UCSD-AML1 (cell line): ENCODE data around the gene APOL4.
"Not testable (repeated sequence)": the region's sequence is repeated elsewhere in the genome, so short reads cannot be mapped to it uniquely, and the experiment has no call there.

Experiments
- DNase-seq: peaks from one replicate; lab custom pipeline; 2025; ENCODE audit not compliant: unreplicated experiment; lab: John Stamatoyannopoulos, UW

APOL4 gene

DNA sequence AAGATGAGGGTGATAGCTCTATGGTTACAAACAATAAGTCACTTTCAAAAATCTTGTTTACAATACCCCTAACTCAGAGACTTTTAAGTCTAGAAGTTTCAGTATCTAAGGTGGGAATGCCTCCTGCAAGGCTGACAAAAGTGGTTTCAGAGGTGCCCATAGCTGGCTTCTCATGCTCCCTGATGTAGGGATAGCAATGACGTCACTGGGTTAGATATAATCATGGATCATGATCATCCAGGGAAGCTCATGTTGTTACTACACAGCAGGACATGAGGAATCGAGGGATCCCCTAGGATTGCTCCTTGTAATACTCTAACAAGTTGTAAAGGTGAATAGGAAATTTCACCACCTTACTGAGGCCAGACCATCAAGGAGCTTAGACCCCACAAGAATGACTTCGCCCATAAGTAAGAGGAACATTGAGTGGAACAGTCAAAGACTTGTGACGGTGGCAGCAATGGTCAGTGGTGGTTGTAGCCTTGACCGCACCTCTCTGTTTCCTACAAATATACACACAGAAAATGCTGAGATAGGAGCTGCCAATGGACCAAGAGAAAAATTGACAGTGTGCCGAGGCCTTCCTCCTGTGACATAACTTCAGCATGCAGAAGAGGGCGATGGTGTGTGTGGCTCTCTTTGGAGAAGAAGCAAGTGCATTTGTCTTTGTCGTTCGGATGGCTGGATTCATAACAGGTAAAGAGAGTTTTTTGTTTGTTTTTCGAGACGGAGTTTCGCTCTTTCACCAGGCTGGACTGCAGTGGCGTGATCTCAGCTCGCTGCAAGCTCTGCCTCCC is 15.6 kb downstream of the APOL4 start:
- no peak for DNase-seq

DNA sequence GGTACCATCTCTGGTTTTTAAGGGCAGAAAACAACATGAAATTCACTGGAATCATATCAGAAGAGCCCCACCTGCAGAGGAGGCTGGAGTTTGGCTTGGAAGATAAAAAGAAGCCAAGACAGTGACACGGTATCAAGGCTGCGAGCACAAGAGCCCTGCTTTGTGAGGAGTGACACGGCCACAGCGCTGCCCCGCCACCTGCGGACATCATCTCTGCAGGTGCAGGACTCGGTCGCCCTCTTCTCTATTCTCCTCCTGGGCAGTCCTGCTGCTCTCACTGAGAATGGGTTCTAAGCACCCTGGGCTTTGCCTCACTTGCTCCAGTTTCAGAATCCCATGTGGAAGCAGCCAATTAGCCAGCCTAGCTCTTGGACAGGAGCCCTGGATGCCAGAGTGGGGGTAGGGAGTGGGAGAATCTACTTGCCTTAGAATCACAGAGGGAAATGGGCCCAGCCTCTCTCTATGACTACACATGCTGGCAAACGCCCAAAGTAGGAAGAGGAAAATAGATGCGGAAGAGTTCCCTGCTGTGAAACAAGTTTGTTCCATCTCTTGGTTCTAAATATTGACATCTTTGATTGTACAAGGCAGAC is 17.1 kb downstream of the APOL4 start:
- no peak for DNase-seq

DNA sequence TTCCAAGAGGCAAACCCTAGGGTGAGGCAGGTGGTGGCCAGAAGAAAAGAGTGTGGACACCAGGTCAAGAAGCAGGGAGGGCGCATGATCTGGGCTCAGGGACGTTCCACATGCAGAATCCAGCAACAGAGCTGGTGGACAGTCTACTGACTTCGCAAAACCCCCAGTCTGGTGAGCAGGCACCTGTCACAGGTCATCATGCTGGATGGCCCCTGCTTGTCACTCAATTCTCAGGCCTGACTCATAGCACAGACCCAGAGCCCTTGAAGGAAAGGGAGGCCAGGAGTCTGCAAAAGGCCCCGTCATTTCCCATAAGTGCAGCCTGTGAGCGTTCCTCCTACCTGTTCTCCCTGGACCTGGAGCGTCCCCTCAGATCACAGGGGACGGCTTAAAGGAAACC is 18.2 kb downstream of the APOL4 start:
- no peak for DNase-seq

DNA sequence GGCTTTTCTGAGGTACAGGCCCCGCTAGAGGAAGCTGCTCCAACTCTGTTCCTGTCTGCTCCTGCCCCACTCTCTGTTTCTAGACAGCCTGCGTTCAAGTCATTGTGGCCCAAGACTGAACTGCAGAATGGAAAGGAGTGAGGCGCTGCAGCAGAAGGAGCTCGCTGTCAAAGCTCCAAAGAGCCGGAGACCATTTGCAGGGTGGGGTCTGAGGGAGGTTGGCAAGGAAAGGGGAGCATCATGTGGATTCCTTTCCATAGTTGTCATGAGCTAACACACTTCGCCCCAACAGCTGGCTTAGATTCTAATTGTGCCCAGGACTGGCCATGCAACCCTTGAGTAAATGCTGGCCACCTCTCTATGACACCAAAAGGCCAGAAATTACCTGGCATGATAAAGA is 18.8 kb downstream of the APOL4 start:
- no peak for DNase-seq

DNA sequence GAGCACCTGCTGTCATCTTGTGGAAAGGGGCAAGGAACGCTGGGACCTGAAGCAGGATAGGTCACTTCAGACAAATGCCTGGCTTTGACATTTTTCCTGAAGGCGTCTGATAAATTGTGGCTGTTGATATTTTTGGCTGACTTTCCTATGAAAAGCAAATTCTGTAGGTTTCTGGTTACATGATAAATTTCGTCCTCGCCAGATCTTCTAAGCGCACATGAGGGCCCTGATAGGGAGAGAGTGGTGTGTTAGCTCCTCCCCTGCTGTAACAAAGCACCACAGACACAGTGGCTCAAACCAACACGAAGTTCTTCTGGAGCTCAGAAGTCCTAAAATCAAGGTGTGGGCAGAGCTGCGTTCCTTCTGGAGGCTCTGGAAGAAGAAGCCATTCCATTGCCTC is 19.6 kb downstream of the APOL4 start:
- DNase-seq: no peak

DNA sequence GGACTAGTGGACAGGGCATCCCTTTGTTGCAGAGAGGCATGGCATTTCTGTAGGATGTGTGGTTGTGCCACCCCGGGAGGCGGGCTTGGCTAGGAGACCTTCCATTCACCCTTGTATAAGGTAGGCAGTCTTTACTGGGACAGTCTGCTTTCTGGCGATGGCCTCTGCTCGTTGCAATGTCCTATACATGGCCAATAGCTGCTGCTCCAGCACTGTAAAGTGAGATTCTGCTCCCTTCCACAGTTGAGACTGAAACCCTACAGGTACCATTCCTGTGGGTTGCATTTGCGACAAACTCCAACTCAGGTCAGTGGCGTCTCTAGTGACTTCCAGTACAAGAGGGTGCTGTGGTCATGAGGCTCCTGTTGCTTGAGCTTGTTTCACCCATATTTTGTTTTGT is 20.7 kb downstream of the APOL4 start:
- DNase-seq: no peak

DNA sequence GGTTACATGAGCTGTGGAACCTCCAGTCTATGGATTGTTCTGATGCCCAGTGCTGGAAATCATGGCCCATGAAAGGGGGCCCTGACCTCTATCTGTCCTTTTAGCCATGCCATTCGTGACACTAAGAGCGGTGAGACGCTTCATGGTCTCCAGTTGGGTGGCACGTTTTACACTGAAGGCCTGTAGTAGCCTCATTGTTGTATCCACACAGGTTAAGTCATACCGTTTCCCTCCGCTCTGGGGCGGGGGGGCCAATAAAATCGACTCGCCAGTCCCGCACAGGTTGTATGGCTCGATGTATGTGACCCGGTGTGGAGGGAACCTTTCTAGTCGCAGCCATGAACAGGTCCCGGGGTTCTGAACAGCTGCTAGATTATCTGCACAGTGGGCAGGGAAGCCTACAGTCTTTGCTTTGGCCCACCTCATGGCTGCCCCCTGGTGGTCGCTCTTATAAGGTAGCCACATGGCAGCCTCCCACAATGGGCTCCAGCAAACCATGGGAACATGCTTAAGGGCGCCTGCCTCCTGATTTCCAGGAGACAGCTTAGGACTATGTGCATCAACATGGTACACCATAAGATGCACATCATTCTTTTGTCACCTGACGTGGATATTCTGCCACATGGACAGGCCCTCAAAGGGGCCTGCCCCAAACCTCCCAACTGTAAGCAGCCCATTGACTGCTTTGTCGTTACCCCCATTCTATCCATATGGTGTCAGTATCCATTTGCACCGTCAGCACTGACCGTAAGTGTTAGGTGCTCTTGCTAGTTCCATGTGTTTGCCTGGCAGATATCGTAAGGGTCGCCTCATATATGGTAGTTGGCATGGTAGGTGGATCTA is 21.4 kb downstream of the APOL4 start:
- DNase-seq: peak; percentile 73

DNA sequence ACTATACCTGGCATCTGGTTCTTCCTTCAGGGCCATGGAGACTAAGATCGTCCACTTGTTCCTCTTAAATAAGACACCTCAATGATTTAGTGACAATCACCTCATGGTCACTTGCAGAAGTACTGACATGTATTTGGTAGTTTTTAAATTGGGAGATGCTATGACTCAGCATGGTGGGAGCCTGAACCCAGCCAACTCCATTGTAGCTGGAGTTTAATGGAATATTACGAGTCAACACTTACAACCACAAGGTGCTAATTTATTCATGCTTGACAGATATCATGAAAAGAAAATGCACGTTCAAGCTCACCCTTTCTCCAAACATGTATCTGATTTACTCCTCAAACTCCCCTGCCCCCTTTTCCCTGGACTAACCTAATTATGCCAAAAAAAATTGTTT is 24.4 kb downstream of the APOL4 start:
- no peak for DNase-seq

DNA sequence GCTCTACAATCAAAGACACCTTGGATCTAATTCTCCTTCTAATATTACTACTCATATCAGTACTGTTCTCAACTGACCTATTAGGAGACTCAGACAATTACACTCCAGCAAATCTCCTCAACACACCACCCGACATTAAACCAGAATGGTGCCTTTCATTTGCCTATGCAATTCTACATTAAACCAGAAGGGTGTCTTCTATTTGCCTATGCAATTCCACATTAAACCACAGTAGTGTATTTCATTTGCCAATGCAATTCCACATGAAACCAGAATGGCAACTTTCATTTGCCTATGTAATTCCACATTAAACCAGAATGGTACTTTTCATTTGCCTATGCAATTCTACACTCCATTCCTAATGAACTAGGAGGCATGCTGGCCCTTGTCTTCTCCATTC is 25.7 kb downstream of the APOL4 start:
- no peak for DNase-seq

DNA sequence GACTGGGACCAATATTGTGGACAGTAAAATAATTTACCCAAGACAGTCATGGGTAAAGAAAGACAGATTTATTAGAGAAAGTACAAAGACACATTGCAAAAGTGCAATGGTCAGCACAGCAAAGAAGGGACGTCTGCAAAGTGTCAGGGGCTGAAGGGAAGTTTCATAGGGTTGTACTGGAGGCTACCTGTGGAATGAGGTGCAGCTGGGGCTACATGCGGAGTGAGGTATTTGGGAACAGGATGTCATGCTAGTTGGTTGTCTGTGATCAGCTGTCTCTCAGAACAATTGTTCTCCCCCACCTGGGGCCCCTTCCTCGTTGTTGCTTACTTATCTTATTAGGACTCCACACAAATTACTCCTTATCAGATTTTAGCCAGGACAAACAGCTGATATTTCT is 29.7 kb downstream of the APOL4 start:
- no peak for DNase-seq

DNA sequence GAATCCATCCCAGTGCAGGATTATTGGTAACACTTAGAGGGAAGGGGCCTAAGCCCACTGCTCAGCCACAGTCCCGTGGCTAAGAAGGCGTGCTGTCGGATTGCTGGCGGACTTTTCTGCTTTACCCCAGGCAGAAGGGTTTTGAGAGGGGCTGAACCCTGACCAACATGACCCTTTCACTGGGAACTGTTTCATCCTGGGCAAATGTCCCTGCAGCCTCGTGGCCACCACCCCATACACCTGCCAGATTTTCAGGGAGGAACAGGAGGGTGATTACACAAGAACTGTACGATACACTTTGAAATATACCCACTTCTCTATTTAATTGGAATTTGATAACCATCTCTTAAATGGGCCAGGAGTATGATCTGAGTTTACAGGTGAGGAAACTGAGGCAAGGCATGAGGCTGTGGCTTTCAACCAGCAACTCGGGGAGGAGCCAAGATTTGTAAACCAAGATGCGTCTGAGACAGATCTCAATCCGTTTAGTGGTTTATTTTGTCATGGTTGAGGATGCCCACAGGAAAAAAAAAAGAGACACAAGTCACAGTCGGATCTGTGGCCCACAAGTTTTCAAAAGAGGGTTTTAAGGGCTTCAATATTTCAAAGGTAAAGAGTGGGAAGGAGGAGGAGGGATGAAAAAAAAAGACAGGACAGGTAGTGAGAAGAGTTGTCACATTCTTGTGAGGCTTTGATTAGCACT is 34.9 kb downstream of the APOL4 start:
- DNase-seq: no peak

DNA sequence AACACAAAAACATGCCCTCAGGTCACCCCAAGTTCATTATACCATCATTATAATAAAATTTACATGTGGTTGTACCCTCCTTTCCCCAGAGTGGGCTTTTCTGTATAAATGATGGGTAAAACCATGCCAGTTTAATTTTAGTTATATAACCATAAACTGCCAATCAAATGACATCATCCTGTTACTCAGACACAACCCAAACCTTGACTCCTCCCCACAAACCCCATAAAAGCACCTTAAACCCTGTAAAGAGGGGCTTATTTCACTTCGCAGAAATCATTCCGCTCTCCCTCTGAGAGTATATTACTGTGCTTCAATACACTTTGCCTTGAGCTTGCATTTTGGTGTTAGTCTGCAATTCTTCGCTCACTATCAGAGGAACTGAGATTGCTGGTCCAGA is 35.5 kb downstream of the APOL4 start:
- no peak for DNase-seq

DNA sequence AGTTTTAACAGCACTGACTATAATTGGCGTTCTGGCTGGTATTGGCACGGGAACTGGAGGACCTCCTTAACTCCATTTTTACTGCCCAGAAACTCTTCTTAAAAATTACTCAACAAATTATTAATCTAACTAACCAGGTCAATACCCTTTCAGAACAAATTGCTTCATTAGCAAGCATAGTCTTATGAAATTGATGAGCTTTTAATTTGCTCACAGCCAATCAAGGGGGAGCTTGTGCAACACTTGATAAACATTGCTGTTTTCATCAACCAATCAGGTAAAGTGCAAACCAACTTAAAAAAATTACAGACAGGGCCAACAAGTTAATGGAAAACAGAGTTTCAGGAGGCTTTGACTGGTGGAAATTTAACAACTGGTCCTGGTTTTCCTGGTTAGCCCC is 36.5 kb downstream of the APOL4 start:
- no peak for DNase-seq

DNA sequence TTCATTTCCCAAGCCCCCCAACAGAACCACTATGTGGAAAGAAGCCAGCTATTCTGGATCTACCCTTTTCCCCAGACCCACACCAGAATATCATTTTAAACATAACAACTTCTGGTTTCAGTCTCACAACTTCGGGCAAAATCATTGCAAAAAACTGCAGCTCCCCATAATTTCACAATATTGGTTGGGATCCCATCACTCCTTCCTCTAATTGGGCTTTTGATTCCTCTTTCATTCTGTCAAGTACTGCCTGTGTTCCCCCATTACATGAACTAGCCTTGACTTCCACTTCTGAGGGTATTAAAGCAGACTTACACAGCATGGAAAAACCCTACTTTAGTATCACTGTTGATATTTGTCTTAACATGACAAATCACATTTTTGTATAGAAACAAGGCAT is 37.0 kb downstream of the APOL4 start:
- no peak for DNase-seq

DNA sequence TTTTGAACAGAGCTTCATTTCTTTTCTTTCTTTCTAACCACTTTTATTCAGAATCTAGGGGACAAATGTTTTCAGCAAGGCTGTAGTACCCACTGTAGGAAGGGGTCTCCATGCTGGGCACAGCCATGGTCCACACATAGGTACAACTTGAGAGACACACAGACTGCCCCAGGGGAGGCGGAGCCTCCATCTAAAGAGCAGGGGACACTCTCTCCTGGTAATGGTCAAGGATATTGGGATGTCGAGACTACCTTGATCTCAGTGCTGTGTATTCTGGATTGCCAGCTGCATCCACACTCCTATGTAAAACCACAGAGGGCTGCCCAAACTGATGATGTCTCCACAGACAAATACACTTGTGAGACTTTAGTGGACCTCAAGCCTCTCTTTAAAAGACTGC is 38.1 kb downstream of the APOL4 start:
- DNase-seq: no peak

DNA sequence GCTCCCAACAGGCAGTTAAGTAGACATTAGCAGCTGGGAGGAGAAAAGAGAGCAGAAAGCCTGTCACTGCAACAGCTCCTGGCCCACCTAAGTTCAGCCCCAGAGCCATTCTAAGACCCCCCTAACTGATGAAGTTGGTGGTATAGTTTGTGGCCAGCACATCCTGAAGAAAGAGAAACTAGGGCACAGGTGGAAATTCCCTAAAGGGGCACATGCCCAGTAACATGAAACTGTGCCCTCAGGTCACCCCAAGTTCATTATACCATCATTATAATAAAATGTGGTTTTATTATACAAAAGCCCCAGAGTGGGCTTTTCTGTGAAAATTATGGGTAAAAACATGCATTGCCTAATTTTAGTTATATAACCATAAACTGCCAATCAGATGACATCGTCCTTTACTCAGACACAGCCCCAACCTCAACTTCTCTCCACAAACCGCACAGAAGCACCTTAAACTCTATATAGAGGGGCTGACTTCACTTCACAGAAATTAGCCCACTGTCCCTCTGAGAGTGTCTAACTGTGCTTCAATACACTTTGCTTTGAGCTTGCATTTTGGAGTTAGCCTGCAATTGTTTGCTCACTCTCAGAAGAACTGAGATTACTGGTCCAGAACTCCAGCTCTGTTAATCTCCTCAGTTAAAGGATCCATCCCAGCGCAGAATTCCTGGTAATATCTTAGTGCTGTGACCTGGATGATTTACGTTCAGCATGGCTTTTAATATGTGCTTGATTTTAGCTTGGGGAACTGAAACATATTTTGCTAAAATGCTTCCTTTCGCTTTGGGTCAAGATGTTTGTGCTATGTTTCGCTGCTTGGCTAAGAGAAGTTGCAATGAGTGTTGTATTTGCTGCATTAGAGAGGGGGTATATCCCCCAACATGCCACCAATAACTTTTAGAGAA is 39.2 kb downstream of the APOL4 start:
- no peak for DNase-seq

DNA sequence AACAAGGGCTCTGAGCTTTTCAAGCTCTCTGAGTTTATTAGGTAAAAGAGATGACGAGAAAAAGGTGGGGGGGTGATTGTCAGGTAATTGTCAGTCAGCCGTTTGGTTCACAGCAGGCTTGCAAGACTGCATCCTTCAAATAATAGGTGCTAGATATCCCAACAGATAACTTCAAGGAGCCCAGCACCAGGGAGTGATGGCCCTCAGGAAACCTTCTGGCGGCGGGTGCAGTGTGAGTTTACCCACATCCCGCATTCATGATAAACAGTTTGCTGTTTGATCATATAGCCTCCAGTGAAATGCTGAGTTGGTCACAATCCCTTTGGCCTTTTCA is 39.8 kb downstream of the APOL4 start:
- DNase-seq: not testable (repeated sequence)

DNA sequence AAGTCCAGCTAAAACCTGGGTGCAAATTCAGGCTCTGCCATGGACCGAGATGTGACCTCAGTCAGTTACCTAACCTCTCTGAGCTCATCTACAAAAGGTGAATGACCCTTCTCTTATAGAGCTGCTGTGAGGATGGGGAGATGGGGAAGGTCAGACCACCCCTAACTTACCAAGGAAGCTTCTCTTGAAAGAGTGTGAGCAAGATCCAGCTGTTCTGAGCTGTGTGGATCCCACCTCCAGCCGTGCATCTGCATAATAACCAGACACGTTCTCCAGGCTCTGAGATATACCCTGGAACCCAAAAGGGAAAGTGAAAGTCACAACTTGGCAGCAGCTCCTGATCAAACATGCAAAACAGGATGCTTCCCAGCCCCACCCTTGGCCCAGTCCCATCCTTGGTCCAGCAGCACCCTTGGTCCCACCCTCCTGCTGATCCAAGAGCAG is 41.1 kb downstream of the APOL4 start, which contains the start of gene APOL3:
Gene APOL3, minus strand, starts transcription at position 257 of the 444 bp plus-strand sequence. CDS start 11,700 bp downstream, outside the sequence.
- DNase-seq: no peak

DNA sequence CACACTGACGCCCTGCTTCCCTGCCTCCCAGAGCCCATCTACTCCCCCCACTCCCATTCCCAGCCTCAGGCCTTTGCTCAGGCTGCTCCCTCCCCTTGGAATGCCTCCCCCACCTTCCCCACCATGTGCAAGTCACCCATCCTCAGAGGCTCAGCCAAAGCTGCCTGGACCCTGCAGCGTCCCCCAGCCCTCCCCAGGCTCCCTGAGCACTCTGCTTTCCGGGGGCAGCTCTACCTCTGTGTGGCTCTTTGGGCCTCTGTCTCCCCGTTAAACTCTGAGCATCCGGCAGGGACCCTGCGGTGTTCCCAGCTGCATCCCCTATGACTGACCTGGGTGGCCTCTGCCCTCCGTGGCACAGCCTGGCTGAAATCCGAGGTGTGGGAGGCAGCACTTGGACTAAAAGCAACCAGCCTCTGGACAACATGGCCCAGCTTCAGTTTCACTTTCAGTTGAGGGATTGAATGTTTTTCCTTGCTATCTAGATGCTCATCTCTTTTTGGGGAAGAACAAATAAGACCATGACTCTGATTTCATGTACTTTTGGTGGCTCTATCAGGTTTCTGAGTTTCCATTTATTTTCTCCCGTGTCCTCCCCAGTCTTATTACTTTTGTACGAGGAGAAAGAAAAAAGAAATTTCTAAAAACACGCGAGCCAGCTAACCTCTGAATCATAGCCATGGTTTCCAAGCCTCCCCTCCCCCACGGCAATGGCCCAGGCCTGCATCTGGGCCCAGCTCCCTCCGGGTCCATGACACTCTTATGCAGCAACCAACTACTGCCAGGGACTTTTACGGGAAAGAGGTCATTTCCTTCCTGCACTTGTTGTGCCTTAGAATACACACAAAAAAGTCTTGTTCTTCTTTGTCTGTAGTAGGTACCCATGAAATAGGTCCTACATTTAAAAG is 44.8 kb downstream of the APOL4 start:
- DNase-seq: peak; percentile 79
